Tongue (tissue), 2 donors: ENCODE measurements around the gene TMEM106B. TPM values are rescaled to one million over a fixed set of nuclear protein-coding genes. Genes with fewer than 3 reads are reported as not detected.
A peak's percentile ranks its signal among the peaks of the same experiment; 100 is the strongest.

Source experiments
- DNase-seq: peaks from one replicate; pipeline ENCODE4 v3.0.0-alpha.2; 2015
- total RNA-seq: library from RNA; depleted of rRNA; stranded (reverse); fragments of >200 nt; gene quantifications from one replicate; pipeline ENCODE4 v1.2.3, GENCODE V29; 2014

The TMEM106B gene
- total RNA-seq, 1 donor from 2014 or later, result 92.4 TPM

- no peak for DNase-seq
Observed at GRCh38 chr7:12228024-12228423, 16.9 kb downstream of the TMEM106B start.

- DNase-seq, result no peak
Observed at GRCh38 chr7:12229046-12229445, 18.0 kb downstream of the TMEM106B start.

- DNase-seq, result no peak
Observed at GRCh38 chr7:12231097-12231496, 20.0 kb downstream of the TMEM106B start.

GRCh38 chr7:12233175-12233574 is 22.1 kb downstream of the TMEM106B start:
- DNase-seq, result no peak

GRCh38 chr7:12234334-12234865 is 23.3 kb downstream of the TMEM106B start:
- DNase-seq, result no peak

GRCh38 chr7:12235970-12236369 is 24.9 kb downstream of the TMEM106B start:
- no peak for DNase-seq

- no peak for DNase-seq
Observed at GRCh38 chr7:12237007-12237406, 25.9 kb downstream of the TMEM106B start.

- DNase-seq, result no peak
Observed at GRCh38 chr7:12239806-12240205, 28.7 kb downstream of the TMEM106B start.

- peak; percentile 4 for DNase-seq
Observed at GRCh38 chr7:12244129-12244528, 33.0 kb downstream of the TMEM106B start.

- DNase-seq, result no peak
Observed at GRCh38 chr7:12244694-12245093, 33.6 kb downstream of the TMEM106B start.

- no peak for DNase-seq
Observed at GRCh38 chr7:12249706-12250105, 38.6 kb downstream of the TMEM106B start.

- DNase-seq, result no peak
Observed at GRCh38 chr7:12250232-12250631, 39.1 kb downstream of the TMEM106B start.

GRCh38 chr7:12256090-12256489 is 45.0 kb downstream of the TMEM106B start:
- DNase-seq, result no peak

GRCh38 chr7:12257582-12257981 is 46.5 kb downstream of the TMEM106B start:
- peak; percentile 2 for DNase-seq

GRCh38 chr7:12258074-12258473 is 47.0 kb downstream of the TMEM106B start:
- no peak for DNase-seq

- no peak for DNase-seq
Observed at GRCh38 chr7:12267542-12267941, 56.4 kb downstream of the TMEM106B start.

GRCh38 chr7:12269100-12269895 is 58.2 kb downstream of the TMEM106B start:
- DNase-seq, result no peak

- DNase-seq, result no peak
Observed at GRCh38 chr7:12281038-12281437, 69.9 kb downstream of the TMEM106B start.

GRCh38 chr7:12287901-12288300 is 76.8 kb downstream of the TMEM106B start:
- no peak for DNase-seq

- DNase-seq, result no peak
Observed at GRCh38 chr7:12289996-12290395, 78.9 kb downstream of the TMEM106B start.

- DNase-seq, result no peak
Observed at GRCh38 chr7:12290761-12291160, 79.7 kb downstream of the TMEM106B start.

- DNase-seq, result no peak
Observed at GRCh38 chr7:12291870-12292269, 80.8 kb downstream of the TMEM106B start.
